Embryonic facial prominence (tissue), 1 donor: ENCODE measurements around the gene PODNL1.
"Not testable (repeated sequence)": the region's sequence is repeated elsewhere in the genome, so short reads cannot be mapped to it uniquely, and the experiment has no call there.

Experiments used
- DNase-seq: peaks from one replicate; pipeline ENCODE4 v3.0.0-alpha.2; 2016; ENCODE audit errors: extremely low spot score

The PODNL1 gene

GRCh38 chr19:13973479-13973878 is 35.3 kb upstream of the PODNL1 start:
- DNase-seq = not testable (repeated sequence)

GRCh38 chr19:13972368-13973155 is 34.3 kb upstream of the PODNL1 start:
- DNase-seq = no peak

- DNase-seq = not testable (repeated sequence)
These were observed 33.7 kb upstream of the PODNL1 start for GRCh38 chr19:13971868-13972267.

DNA sequence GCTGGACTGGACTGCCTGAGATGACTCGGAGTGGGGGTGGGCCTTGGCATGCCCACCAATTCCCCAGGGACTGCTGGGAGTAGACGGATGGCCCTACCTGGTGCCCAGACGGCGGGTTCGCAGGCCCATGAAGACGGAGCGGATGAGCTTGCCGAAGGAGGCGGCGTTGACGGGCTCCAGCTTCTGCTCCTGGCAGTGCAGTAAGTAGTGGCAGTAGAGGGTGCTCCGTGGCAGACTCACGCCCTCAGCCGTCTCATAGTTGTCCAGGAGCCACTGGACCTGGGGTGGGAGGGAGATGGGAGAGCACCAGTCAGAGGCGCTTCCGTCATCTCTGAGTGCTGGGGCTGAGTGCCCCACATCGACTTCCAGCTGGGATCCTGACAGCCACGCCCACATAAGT is 31.7 kb upstream of the PODNL1 start:
- no peak for DNase-seq

DNA sequence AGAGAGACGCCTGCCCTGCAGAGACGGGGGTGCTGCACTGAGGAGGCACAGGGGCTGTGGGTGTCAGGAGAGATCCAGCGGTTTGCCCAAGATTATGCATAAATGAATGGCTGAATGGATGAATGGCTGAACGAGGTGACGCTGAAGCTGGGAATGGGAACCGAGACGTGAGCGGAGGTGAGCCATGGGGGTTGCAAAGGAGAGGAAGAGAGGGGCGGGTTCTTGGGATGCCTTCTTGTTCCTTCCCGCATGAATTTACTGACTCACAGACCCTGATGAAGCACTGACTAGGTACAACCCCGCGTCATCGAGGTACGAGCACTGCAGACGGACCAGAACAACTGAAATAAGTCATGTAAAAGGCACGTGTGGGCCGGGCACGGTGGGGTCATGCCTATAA is 30.8 kb upstream of the PODNL1 start:
- DNase-seq = no peak

- no peak for DNase-seq
These were observed 30.2 kb upstream of the PODNL1 start for GRCh38 chr19:13968383-13968935.

GRCh38 chr19:13967206-13967605 is 29.0 kb upstream of the PODNL1 start:
- DNase-seq = not testable (repeated sequence)

DNA sequence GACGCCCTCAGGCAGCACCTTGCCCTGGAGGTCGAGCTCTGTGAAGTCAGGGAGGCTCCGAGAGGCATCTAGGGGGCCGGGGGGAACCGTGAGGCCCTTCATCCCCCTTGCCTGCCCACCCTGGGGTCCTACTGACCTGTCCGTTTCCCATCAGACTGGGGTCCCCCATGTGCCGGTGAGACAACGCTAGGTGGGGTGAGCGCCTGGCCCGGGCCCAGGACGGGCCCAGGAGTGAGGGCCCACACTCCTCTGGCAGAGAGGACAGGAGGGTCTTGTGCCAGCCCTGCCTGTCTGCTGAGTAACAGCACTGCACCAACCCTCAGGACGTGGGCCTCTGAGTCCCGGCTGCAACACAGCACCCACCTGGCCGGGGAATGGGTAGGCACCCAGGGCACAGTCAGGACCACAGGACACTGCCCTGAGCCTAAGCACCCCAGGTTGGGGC is 28.5 kb upstream of the PODNL1 start:
- no peak for DNase-seq

DNA sequence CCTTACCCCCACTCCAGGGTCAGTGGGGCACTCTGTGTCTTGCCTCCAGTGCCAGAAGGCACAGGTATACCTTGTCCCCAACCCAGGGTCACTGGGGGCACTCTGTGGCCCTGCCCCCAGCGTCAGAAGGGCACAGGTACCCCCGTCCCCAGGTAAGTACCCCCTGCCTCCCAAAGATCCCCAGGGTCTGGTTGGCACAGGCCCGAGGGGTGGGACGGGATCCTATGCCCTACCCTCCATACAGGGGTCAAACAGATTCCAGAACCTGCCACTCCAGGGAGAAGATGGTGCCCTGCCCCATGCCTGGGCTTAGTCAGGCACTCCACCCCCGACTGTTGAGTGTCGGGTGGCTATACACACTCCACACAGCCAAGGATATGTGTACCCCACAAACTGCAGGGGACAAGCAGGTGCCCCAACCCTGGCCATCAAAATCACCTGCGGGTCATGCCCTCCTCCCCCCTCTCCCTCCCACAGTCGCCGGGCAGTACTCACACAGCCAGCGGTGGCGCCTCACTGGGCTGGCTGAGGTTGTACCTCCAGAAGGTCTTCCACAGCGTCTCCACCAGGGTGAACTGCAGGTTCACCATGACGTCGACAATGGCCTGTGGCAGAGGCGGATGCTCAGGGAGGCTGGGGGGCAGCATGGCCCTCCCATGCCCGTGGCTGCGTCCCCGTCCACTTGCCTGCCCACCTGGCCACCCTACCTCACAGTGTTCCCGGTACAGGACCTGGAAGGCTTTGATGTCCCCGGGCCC is 27.9 kb upstream of the PODNL1 start:
- DNase-seq = no peak

DNA sequence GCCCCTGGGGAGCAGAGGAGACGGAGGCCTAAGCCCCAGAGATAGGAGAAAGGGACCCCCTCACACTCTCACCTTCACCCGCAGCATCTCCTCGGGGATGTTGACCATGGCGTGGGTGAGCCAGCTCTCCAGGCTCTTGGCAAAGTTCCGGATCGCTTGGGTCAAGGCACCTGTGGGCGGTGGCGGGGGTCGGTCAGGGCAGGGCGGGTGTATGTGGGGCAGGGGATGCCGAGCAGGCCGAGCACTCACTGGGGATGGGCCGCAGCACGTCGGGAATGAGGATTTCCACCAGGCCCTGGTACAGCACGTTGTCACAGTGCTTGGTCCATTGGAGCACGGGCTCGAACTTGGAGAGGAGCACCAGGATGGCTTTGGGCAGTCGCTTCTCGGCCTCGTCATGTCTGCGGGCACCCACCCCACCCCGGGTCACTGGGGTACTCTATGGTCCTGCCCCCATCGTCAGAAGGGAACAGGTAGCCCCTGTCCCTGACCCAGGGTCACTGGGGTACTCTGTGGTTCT is 27.2 kb upstream of the PODNL1 start:
- no peak for DNase-seq

GRCh38 chr19:13964776-13965175 is 26.6 kb upstream of the PODNL1 start:
- DNase-seq = no peak

DNA sequence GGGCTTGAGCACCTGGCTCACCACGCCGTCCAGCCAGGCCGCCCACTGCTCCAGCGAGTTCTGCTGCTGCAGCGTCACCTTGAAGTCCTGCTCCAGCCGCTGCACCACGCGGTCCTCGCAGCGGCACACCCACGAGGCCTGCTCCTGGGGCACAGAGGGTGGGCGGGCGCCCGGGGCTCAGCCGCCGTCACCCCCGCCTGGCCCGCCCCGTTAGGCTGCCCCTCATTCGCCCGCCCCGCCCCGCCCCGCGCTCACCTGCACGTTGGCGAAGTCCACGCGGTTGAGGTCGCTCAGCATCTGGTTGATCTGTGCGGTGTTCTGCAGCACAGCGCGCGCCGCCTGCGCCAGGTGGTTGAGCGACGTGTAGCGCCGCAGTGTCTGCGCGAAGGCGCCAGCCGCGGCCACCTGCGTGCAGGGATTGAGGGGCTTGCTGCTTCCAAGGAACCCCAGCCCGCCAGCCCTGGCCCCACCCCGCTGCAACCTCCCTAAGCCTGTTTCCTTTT is 25.4 kb upstream of the PODNL1 start:
- no peak for DNase-seq

DNA sequence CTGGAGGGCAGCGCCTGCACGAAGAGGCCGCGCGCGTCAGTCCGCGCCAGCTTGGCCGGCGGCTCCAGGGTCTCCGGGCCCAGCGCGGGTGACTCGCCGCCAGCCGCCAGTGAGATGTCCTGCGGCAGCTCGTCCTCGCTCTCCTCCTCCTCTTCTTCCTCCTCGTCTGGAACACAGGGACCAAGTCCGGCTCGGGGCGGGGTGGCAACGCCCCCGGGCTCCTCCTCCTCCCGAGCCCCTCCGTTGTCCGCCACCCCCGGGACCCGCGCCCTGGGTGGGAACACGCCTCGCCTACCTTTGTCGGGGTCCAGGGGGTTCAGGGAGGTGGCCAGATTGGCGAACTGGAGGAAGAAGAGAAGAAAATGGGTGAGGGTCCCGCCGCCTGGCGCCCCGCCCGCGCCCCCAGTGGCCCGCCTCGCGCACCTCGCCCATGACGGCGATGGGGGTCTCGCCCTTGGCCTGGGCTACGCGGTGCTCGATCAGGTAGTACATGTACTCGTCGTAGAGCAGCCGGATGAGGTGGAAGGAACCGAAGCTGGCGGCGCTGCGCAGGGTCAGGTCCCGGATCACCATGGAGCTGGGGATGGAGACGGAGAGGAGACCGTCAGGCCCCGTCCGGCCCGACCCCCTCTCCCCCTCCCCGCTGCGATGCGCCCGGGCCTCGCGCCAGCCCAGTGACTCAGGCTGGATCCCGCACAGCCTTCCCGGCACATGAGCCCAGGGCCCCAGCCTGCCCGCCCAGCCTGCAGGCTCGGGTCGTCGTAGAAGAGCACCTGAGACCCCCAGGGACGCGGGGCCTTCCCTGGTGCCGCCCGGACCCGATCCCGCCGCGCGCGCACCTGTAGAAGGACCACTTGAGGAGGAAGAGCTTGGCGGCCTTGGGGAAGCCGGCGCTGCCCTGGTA is 24.7 kb upstream of the PODNL1 start:
- DNase-seq = no peak

- no peak for DNase-seq
These were observed 23.8 kb upstream of the PODNL1 start for GRCh38 chr19:13961826-13962698.

DNA sequence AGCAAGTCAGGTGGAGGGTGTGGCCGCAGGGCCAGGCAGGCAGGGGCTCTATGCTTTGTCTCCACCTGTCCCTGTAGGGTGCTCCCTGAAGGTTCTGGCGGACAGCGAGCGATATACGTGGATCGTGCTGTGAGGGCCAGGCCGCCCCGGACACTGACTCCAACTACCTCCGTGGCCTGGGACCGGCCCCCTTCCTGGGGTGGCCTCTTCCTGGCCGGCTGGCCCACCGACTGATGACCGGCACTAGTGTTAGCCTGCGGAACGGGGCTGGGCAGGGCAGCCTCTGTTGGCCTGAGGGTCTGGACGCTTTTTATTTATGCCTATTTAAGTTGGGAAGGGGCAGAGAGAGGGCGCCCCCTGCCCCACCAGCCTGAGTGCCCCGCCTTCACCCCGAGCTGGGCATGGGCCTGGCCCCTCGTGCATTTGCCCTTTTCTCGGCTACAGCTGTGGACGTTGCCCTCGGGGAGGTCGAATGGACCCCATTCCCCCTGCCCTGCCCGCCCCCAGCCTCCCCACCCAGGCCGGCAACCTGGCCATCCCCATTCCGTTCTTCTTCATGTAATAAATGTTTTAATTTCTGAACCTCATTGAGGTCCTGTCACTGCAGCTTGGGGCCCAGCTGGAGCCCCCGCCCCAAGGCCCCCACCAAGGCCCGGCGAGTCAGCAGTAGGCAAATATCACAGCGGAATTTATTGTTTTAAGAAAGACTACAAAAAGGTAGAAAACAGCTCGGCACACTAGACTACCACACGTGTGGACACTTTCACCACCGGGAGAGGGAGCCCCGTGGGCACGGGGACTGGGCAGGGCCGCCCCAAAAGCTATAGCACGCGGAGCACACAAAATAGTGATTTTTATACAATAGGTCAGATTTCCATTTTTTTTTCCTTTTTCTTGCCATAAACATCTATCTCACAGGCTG is 22.9 kb upstream of the PODNL1 start:
- no peak for DNase-seq

GRCh38 chr19:13959962-13960862 is 22.0 kb upstream of the PODNL1 start:
- no peak for DNase-seq

- DNase-seq = no peak
These were observed 21.1 kb upstream of the PODNL1 start for GRCh38 chr19:13959141-13959961.
